Heart right ventricle (tissue), 16 donors: ENCODE measurements around the gene BSND. TPM values are rescaled to one million over a fixed set of nuclear protein-coding genes. Genes with fewer than 3 reads are reported as not detected.

Experiments
- ATAC-seq, 8 donors: fragments of 200-7000 bp; cut with Tn5 transposase; one replicate each; pipeline ENCODE4 v1.9.1; 2020; ENCODE audit warnings: mild to moderate bottlenecking in 8 of 8, moderate library complexity in 8 of 8, moderate number of reproducible peaks in 1 of 8
- DNase-seq, 2 donors: peaks; one replicate each; pipeline ENCODE4 v3.0.0-alpha.2; 2020
- H3K27ac ChIP-seq, 10 donors: fragments of 200-600 bp; sonication (generic) in 2 of 10; one replicate each; pipeline versions ENCODE4 v1.5.0 to v1.8.0; 2020 to 2022; ENCODE audit warnings: mild to moderate bottlenecking in 3 of 10
- H3K27me3 ChIP-seq, 7 donors: fragments of 200-600 bp; one replicate each; pipeline ENCODE4 v1.8.0; 2021 to 2022; ENCODE audit warnings: mild to moderate bottlenecking in 2 of 7
- H3K36me3 ChIP-seq, 9 donors: fragments of 200-600 bp; sonication (generic) in 1 of 9; one replicate each; pipeline versions ENCODE4 v1.5.0 to v1.8.0; 2020 to 2022; ENCODE audit warnings: mild to moderate bottlenecking in 2 of 9
- H3K4me1 ChIP-seq, 9 donors: fragments of 200-600 bp; sonication (generic) in 1 of 9; one replicate each; pipeline versions ENCODE4 v1.5.0 to v1.8.0; 2020 to 2022; ENCODE audit warnings: mild to moderate bottlenecking in 4 of 9
- H3K4me3 ChIP-seq, 10 donors: fragments of 200-600 bp; sonication (generic) in 2 of 10; one replicate each; pipeline versions ENCODE4 v1.5.0 to v1.8.0; 2020 to 2022; ENCODE audit warnings: mild to moderate bottlenecking in 7 of 10, moderate library complexity in 2 of 10
- H3K9me3 ChIP-seq, 11 donors: fragments of 200-600 bp in 10 of 11; sonication (generic) in 2 of 11; one replicate each; pipeline versions ENCODE4 v1.5.0 to v1.8.0; 2013 to 2022; ENCODE audit warnings: mild to moderate bottlenecking in 2 of 11, control low read depth in 1 of 11, moderate library complexity in 1 of 11
- CTCF ChIP-seq, 9 donors: fragments of 200-600 bp; sonication (generic) in 2 of 9; IDR thresholded peaks; one replicate each; pipeline versions ENCODE4 v1.5.0 to v1.8.0; 2021 to 2022; ENCODE audit warnings: antibody characterized with exemption in 9 of 9, mild to moderate bottlenecking in 5 of 9, moderate library complexity in 1 of 9
- WGBS, 2 donors: extraction: QIAGEN DNeasy Blood & Tissue Kit; methylation state at CpG; one replicate each; pipeline ENCODE4 v1.1.7; 2013; ENCODE audit warnings: inconsistent platforms in 1 of 2; 5-methylcytosine and 5-hydroxymethylcytosine counted together
- intact Hi-C, 10 donors: fragments of 100-400 bp; cut with DNase I; formaldehyde crosslinking; loops; one replicate each; pipeline versions ENCODE4 v1.11.1 to v1.14.2; 2022
- polyA plus RNA-seq, 2 donors: library from polyadenylated mRNA; stranded (reverse); fragments of 200-250 nt; gene quantifications; one replicate each; pipeline ENCODE4 v1.2.3, GENCODE V29; 2013
- total RNA-seq, 10 donors: library from RNA; stranded (reverse); fragmentation: NEBNext Ultra II Directional in 3 of 10; extraction: Animal tissue kit (Norgen Biotek cat#: 25700) in 3 of 10; gene quantifications; one replicate each; pipeline versions ENCODE4 v1.2.1 to v1.2.4, GENCODE V29; 2021 to 2023
- donor health status: Arrhythmogenic right ventricular cardiomyopathy.
- donor health status: ischemic (EF 13 %, LVEDD 7.1; RV severe dilation, severe dysfunction).
- donor health status: healthy with polysubstance abuse.
- donor health status: DM: no; HTN: yes; CAD: no.
- donor health status: DM: no; HTN: no; CAD: no.
- donor health status: ischemic (EF 25% LVEDD 6.9; RV normal size, moderate dysfunction).
- donor health status: ischemic (EF 25% LVEDD 5.7; RV mildly dilated, moderate dysfunction).
- donor health status: healthy.
- donor health status: DM: yes; HTN: yes; CAD: no.
- donor health status: Ischemic cardiomyopathy.
- donor health status: ischemic (EF 35%, LVEDD 5.7; RV mildly dilated, moderate dysfunction).
- donor health status: nonischemic (EF 11% LVEDD 7.7; RV severe dilation, severe dysfunction).
- donor health status: DM: yes; HTN: yes; CAD: no.
- donor health status: PGD.
- donor health status: ischemic (EF 29% LVEDD 5.4; RV normal size, mild dysfunction).
- donor health status: nonischemic (EF 23%, LVEDD 6.1; RV moderate dilation, normal function).

Gene BSND
- total and polyA plus RNA-seq, 12 donors: not detected

- WGBS, 2 donors: 85 to 88% methylated on average over 1 of the region's 1 CpG
- no peaks in the 10 kb centered on the region for H3K9me3 ChIP-seq
- no peak for TF ChIP-seq CTCF (IDR thresholded peaks at IDR 0.05)
- no peak for ATAC-seq
- no peak for DNase-seq
- intact Hi-C loops: no loop called here
- H3K27ac ChIP-seq: no peak overlapping the region
- H3K27me3 ChIP-seq: peaks cover 0 to 26% (median 14%) of the 10 kb centered on the region in 7 donors
- H3K4me1 ChIP-seq: no peaks in the 10 kb centered on the region
- H3K4me3 ChIP-seq: no peak overlapping the region
- no peaks in the 10 kb centered on the region for H3K36me3 ChIP-seq
Observed at GRCh38 chr1:55012661-55013060, 13.9 kb downstream of the BSND start.

- H3K4me1 ChIP-seq: no peaks in the 10 kb centered on the region
- intact Hi-C loops: no loop called here
- 82 to 85% methylated on average over 5 of the region's 5 CpGs for WGBS, 2 donors
- no peak overlapping the region for H3K27ac ChIP-seq
- DNase-seq: no peak
- TF ChIP-seq CTCF (IDR thresholded peaks at IDR 0.05): no peak
- no peaks in the 10 kb centered on the region for H3K36me3 ChIP-seq
- peaks cover 0 to 31% (median 14%) of the 10 kb centered on the region in 7 donors for H3K27me3 ChIP-seq
- no peak overlapping the region for H3K4me3 ChIP-seq
- H3K9me3 ChIP-seq: no peaks in the 10 kb centered on the region
- peak in 1 of 8 donors; percentile 18 for ATAC-seq
Observed at GRCh38 chr1:55015123-55015522, 16.4 kb downstream of the BSND start.

- Histone ChIP-seq H3K4me3 (no peak overlapping the region), H3K9me3 (no peaks in the 10 kb centered on the region), H3K27ac (no peak overlapping the region), H3K4me1 (no peaks in the 10 kb centered on the region), H3K27me3 (peaks cover 0 to 31% (median 14%) of the 10 kb centered on the region in 7 donors), H3K36me3 (no peaks in the 10 kb centered on the region)
- 68 to 74% methylated on average over 12 of the region's 12 CpGs for WGBS, 2 donors
- DNase-seq (no peak), ATAC-seq (no peak)
- no peak for TF ChIP-seq CTCF (IDR thresholded peaks at IDR 0.05)
- intact Hi-C loops: no loop called here
Observed at GRCh38 chr1:55015731-55016620, 17.2 kb downstream of the BSND start.

GRCh38 chr1:55018395-55018794 is 19.7 kb downstream of the BSND start:
- H3K4me1 ChIP-seq: peaks cover 0 to 6% (median 0%) of the 10 kb centered on the region in 9 donors
- intact Hi-C loops: no loop called here
- H3K4me3 ChIP-seq: no peak overlapping the region
- H3K27ac ChIP-seq: no peak overlapping the region
- no peaks in the 10 kb centered on the region for H3K9me3 ChIP-seq
- H3K27me3 ChIP-seq: peaks cover 0 to 23% (median 13%) of the 10 kb centered on the region in 7 donors
- no peaks in the 10 kb centered on the region for H3K36me3 ChIP-seq
- no peak for TF ChIP-seq CTCF (IDR thresholded peaks at IDR 0.05)
- WGBS, 2 donors: 83 to 84% methylated on average over 9 of the region's 9 CpGs
- DNase-seq (no peak), ATAC-seq (no peak)
